ENCODE results near the gene SREK1.
"Not testable (repeated sequence)": the region's sequence is repeated elsewhere in the genome, so short reads cannot be mapped to it uniquely, and the experiment has no call there.

Gene SREK1

DNA sequence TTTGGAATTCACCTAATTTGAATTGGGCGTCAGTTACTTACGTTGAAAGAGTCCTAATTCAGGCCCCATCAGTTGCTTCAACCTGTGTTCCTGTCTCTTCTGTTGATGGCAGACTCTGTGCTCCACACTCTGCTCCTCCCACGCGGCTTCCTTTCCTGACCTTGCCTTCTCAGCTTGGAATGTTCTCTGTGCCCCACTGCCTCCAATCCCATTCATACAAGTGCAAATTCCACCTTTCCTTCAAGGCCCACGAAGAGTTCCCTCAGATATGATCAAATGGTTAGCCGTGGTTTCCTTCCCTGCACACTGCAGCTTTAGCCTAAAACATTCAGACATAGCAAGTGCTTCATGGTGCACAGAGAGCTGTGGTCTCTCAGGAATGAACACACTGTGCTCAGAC, 65.7 kb downstream of the SREK1 start:
- H2AFZ ChIP-seq (ENCODE audit: low read length): no peak overlapping the region
- no peaks in the 10 kb centered on the region for H4K20me1 ChIP-seq (ENCODE audit: insufficient read depth, low read length)
- H3K27me3 ChIP-seq (ENCODE audit: insufficient read depth, low read length): no peaks in the 10 kb centered on the region
- no peaks in the 10 kb centered on the region for H3K9me2 ChIP-seq (ENCODE audit: low read depth, low read length)
- H3K9ac ChIP-seq (ENCODE audit: low read length): no peak overlapping the region
- H3K79me2 ChIP-seq (ENCODE audit: insufficient read depth, low read length): no peaks in the 10 kb centered on the region
- H3K9me3 ChIP-seq (ENCODE audit: low read length): no peaks in the 10 kb centered on the region
- TF ChIP-seq, protein P1, sequence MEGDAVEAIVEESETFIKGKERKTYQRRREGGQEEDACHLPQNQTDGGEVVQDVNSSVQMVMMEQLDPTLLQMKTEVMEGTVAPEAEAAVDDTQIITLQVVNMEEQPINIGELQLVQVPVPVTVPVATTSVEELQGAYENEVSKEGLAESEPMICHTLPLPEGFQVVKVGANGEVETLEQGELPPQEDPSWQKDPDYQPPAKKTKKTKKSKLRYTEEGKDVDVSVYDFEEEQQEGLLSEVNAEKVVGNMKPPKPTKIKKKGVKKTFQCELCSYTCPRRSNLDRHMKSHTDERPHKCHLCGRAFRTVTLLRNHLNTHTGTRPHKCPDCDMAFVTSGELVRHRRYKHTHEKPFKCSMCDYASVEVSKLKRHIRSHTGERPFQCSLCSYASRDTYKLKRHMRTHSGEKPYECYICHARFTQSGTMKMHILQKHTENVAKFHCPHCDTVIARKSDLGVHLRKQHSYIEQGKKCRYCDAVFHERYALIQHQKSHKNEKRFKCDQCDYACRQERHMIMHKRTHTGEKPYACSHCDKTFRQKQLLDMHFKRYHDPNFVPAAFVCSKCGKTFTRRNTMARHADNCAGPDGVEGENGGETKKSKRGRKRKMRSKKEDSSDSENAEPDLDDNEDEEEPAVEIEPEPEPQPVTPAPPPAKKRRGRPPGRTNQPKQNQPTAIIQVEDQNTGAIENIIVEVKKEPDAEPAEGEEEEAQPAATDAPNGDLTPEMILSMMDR (IDR thresholded peaks at IDR 0.05; ENCODE audit: low read length): no peak
- TF ChIP-seq EZH2 (IDR thresholded peaks at IDR 0.05; ENCODE audit: borderline replicate concordance, low read length): no peak
- no peaks in the 10 kb centered on the region for H3K36me3 ChIP-seq (ENCODE audit: insufficient read depth, low read length)
- no peaks in the 10 kb centered on the region for H3F3A ChIP-seq (ENCODE audit: insufficient read depth, low read length)
- no peak overlapping the region for H3K4me3 ChIP-seq (ENCODE audit: low read depth, low read length, poor library complexity, severe bottlenecking)
- no peak overlapping the region for H3K27ac ChIP-seq (ENCODE audit: low read depth, low read length, poor library complexity, severe bottlenecking)
- no peak overlapping the region for H3K4me2 ChIP-seq (ENCODE audit: low read length)
- H3K4me1 ChIP-seq (ENCODE audit: insufficient read depth, low read length, severe bottlenecking): no peaks in the 10 kb centered on the region

DNA sequence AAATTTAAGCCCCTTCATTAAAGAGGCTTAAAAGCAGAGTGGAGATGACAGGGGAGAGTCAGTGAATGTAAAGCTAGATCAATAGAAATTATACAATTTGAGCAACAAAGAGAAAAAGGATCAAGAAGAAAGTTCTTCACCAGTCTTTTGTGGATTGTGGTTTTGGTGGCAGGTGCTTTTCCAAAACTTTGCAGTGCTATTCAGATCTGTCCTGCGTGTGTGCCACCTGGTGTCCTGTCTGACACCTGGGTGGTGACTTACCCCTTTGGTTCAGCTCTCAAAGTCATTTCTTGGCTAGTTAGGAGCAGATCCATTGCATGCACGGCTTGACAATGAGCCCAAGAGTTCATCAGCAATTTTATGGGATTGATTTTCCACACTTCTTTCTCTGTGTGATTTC, 69.4 kb downstream of the SREK1 start:
- Histone ChIP-seq H3K4me2 (ENCODE audit: low read length) (no peak overlapping the region), H4K20me1 (ENCODE audit: insufficient read depth, low read length) (no peaks in the 10 kb centered on the region), H3K36me3 (ENCODE audit: insufficient read depth, low read length) (no peaks in the 10 kb centered on the region), H3F3A (ENCODE audit: insufficient read depth, low read length) (no peaks in the 10 kb centered on the region), H3K27ac (ENCODE audit: low read depth, low read length, poor library complexity, severe bottlenecking) (no peak overlapping the region), H3K27me3 (ENCODE audit: insufficient read depth, low read length) (no peaks in the 10 kb centered on the region), H3K9me2 (ENCODE audit: low read depth, low read length) (no peaks in the 10 kb centered on the region), H3K9me3 (ENCODE audit: low read length) (no peaks in the 10 kb centered on the region), H3K9ac (ENCODE audit: low read length) (no peak overlapping the region), H3K79me2 (ENCODE audit: insufficient read depth, low read length) (no peaks in the 10 kb centered on the region), H2AFZ (ENCODE audit: low read length) (no peak overlapping the region), H3K4me3 (ENCODE audit: low read depth, low read length, poor library complexity, severe bottlenecking) (no peak overlapping the region), H3K4me1 (ENCODE audit: insufficient read depth, low read length, severe bottlenecking) (no peaks in the 10 kb centered on the region)
- TF ChIP-seq, protein P1 (IDR thresholded peaks at IDR 0.05; ENCODE audit: low read length): no peak
- TF ChIP-seq EZH2 (IDR thresholded peaks at IDR 0.05; ENCODE audit: borderline replicate concordance, low read length): no peak

DNA sequence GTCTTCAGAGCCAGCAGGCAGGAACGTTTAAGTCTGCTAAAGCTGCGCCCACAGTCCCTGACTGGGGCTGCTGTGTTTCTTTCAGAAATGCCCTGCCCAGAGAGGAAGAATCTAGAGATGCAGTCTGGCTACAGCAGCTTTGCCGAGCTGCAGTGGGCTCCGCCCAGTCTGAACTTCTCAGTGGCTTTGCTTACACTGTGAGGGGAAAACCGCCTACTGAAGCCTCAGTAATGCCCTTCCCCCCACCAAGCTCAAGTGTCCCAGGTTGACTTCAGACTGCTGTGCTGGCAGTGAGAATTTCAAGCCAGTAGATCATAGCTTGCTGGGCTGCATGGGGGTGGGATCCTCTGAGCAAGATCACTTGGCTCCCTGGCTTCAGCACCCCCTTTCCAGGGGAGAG, 78.4 kb downstream of the SREK1 start:
- TF ChIP-seq, protein P1 (IDR thresholded peaks at IDR 0.05; ENCODE audit: low read length): no peak
- TF ChIP-seq EZH2 (IDR thresholded peaks at IDR 0.05; ENCODE audit: borderline replicate concordance, low read length): no peak
- Histone ChIP-seq H3K36me3 (ENCODE audit: insufficient read depth, low read length) (no peaks in the 10 kb centered on the region), H3K4me3 (ENCODE audit: low read depth, low read length, poor library complexity, severe bottlenecking) (no peak overlapping the region), H3K27me3 (ENCODE audit: insufficient read depth, low read length) (no peaks in the 10 kb centered on the region), H3K9me2 (ENCODE audit: low read depth, low read length) (no peaks in the 10 kb centered on the region), H3K4me2 (ENCODE audit: low read length) (no peak overlapping the region), H4K20me1 (ENCODE audit: insufficient read depth, low read length) (no peaks in the 10 kb centered on the region), H3K9ac (ENCODE audit: low read length) (no peak overlapping the region), H3K79me2 (ENCODE audit: insufficient read depth, low read length) (no peaks in the 10 kb centered on the region), H3K27ac (ENCODE audit: low read depth, low read length, poor library complexity, severe bottlenecking) (no peak overlapping the region), H2AFZ (ENCODE audit: low read length) (no peak overlapping the region), H3K9me3 (ENCODE audit: low read length) (no peaks in the 10 kb centered on the region), H3K4me1 (ENCODE audit: insufficient read depth, low read length, severe bottlenecking) (peaks cover 9% of the 10 kb centered on the region), H3F3A (ENCODE audit: insufficient read depth, low read length) (no peaks in the 10 kb centered on the region)

DNA sequence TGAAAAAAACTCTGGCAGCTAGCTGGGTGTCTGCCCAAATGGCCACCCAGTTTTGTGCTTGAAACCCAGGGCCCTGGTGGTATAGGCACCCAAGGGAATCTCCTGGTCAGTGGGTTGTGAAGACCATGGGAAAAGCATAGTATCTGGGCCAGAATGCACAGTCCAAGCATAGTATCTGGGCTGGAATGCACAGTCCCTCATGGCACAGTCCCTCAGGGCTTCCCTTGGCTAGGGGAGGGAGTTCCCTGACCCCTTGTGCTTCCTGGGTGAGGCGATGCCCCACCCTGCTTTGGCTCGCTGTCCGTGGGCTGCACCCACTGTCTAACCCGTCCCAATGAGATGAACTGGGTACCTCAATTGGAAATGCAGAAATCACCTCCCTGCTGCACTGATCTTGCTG, 78.8 kb downstream of the SREK1 start:
- H3K9ac ChIP-seq (ENCODE audit: low read length); H4K20me1 ChIP-seq (ENCODE audit: insufficient read depth, low read length); H2AFZ ChIP-seq (ENCODE audit: low read length); H3K79me2 ChIP-seq (ENCODE audit: insufficient read depth, low read length); H3K4me3 ChIP-seq (ENCODE audit: low read depth, low read length, poor library complexity, severe bottlenecking); H3K9me2 ChIP-seq (ENCODE audit: low read depth, low read length); H3K36me3 ChIP-seq (ENCODE audit: insufficient read depth, low read length); H3F3A ChIP-seq (ENCODE audit: insufficient read depth, low read length); H3K4me2 ChIP-seq (ENCODE audit: low read length); H3K4me1 ChIP-seq (ENCODE audit: insufficient read depth, low read length, severe bottlenecking); H3K27ac ChIP-seq (ENCODE audit: low read depth, low read length, poor library complexity, severe bottlenecking); H3K27me3 ChIP-seq (ENCODE audit: insufficient read depth, low read length); H3K9me3 ChIP-seq (ENCODE audit: low read length): not testable (repeated sequence)

All from OCI-LY1 (cell line).